HepG2 (cell line): ENCODE measurements around the gene ZNF213. TPM values are rescaled to one million over a fixed set of nuclear protein-coding genes. Genes with fewer than 3 reads are reported as not detected.

Source experiments
- DPF2 ChIP-seq: sonication (generic); formaldehyde crosslinking; IDR thresholded peaks from 2 replicates; pipeline ENCODE4 v1.4.0; 2020; ENCODE audit warnings: mild to moderate bottlenecking, low read depth, missing genetic modification reagents, borderline replicate concordance
- FOXK2 ChIP-seq: fragments of 450-650 bp; IDR thresholded peaks from 2 replicates; pipeline ENCODE4 v1.6.1; 2016
- GABPA ChIP-seq, 2 experiments: IDR thresholded peaks; 2 replicates each; pipeline ENCODE4 v1.6.1; 2011 to 2016; ENCODE audit warnings: low read depth in 2 of 2, low read length in 1 of 2, missing biosample characterization in 1 of 2, missing genetic modification characterization in 1 of 2
- GABPB1 ChIP-seq: IDR thresholded peaks from 2 replicates; pipeline ENCODE4 v1.6.1; 2016; ENCODE audit warnings: mild to moderate bottlenecking, missing genetic modification reagents, moderate library complexity, missing compliant biosample characterization
- GTF3A ChIP-seq: sonication (generic); formaldehyde crosslinking; conservative IDR thresholded peaks from 2 replicates; pipeline ENCODE4 v1.4.0; 2020; ENCODE audit warnings: mild to moderate bottlenecking, missing genetic modification reagents
- MEIS1 ChIP-seq: sonication (generic); formaldehyde crosslinking; IDR thresholded peaks from 2 replicates; pipeline ENCODE4 v1.9.0; 2021; ENCODE audit warnings: mild to moderate bottlenecking, missing genetic modification reagents, moderate library complexity, borderline replicate concordance
- MIER3 ChIP-seq: IDR thresholded peaks from 2 replicates; pipeline ENCODE4 v1.6.1; 2016; ENCODE audit warnings: missing compliant biosample characterization, borderline replicate concordance
- MXI1 ChIP-seq: IDR thresholded peaks from 3 replicates; pipeline ENCODE4 v1.6.1; 2012; ENCODE audit warnings: low read depth, low read length, inconsistent platforms, borderline replicate concordance
- PHF20 ChIP-seq: sonication (generic); formaldehyde crosslinking; IDR thresholded peaks from 2 replicates; pipeline ENCODE4 v1.5.0; 2020; ENCODE audit warnings: mild to moderate bottlenecking, missing genetic modification reagents
- POLR2AphosphoS2 ChIP-seq: IDR thresholded peaks from 2 replicates; pipeline ENCODE4 v1.6.1; 2011; ENCODE audit warnings: low read depth, low read length, improper control_type of control experiment
- RFXANK ChIP-seq: IDR thresholded peaks from 2 replicates; pipeline ENCODE4 v1.6.1; 2016
- TBL1XR1 ChIP-seq: fragments of 150-350 bp; IDR thresholded peaks from 2 replicates; pipeline ENCODE4 v1.6.1; 2014; ENCODE audit warnings: borderline replicate concordance, low read length; ENCODE audit not compliant: partially characterized antibody
- ZFAT ChIP-seq: sonication (generic); formaldehyde crosslinking; conservative IDR thresholded peaks from 2 replicates; pipeline ENCODE4 v1.8.1; 2023; ENCODE audit warnings: missing genetic modification reagents, inconsistent platforms
- ZNF138 ChIP-seq: sonication (generic); formaldehyde crosslinking; IDR thresholded peaks from 2 replicates; pipeline ENCODE4 v1.5.0; 2020; ENCODE audit warnings: mild to moderate bottlenecking, low read depth, missing genetic modification reagents
- ZNF552 ChIP-seq: sonication (generic); formaldehyde crosslinking; IDR thresholded peaks from 2 replicates; pipeline ENCODE4 v1.9.0; 2022; ENCODE audit warnings: missing genetic modification reagents, mild to moderate bottlenecking, borderline replicate concordance
- ZNF562 ChIP-seq: sonication (generic); formaldehyde crosslinking; IDR thresholded peaks from 2 replicates; pipeline ENCODE4 v1.8.0; 2022; ENCODE audit warnings: missing genetic modification reagents, borderline replicate concordance
- ZNF577 ChIP-seq: sonication (generic); formaldehyde crosslinking; IDR thresholded peaks from 2 replicates; pipeline ENCODE4 v1.4.0; 2020; ENCODE audit warnings: mild to moderate bottlenecking, low read depth, missing genetic modification reagents, borderline replicate concordance
- ZNF605 ChIP-seq: sonication (generic); formaldehyde crosslinking; IDR thresholded peaks from 2 replicates; pipeline ENCODE4 v1.8.0; 2022; ENCODE audit warnings: mild to moderate bottlenecking, missing genetic modification reagents
- ZNF740 ChIP-seq: sonication (generic); formaldehyde crosslinking; IDR thresholded peaks from 2 replicates; pipeline ENCODE4 v1.4.0; 2020; ENCODE audit warnings: missing genetic modification reagents
- ZNF770 ChIP-seq: sonication (generic); formaldehyde crosslinking; IDR thresholded peaks from 2 replicates; pipeline ENCODE4 v1.5.0; 2020; ENCODE audit warnings: mild to moderate bottlenecking, missing genetic modification reagents
- polyA plus RNA-seq, 8 experiments: library from polyadenylated mRNA; depleted of rRNA in 3 of 8; stranded (reverse) in 7 of 8; unstranded in 1 of 8; fragments of >200 nt; fragmentation: Illumina TruSeq in 4 of 8; extraction: Trizol in 4 of 8; gene quantifications; 2 replicates each; pipeline versions ENCODE4 v1.2.1 to v1.2.3, GENCODE V29; 2011 to 2016; ENCODE audit warnings: low read depth in 4 of 8, missing spikeins in 1 of 8, mixed read lengths in 1 of 8; ENCODE audit not compliant: insufficient read depth in 1 of 8
- total RNA-seq, 5 experiments: library from RNA; depleted of rRNA; stranded (reverse); fragments of >200 nt; fragmentation: Illumina TruSeq; extraction: Trizol; gene quantifications; 2 replicates each; pipeline ENCODE4 v1.2.3, GENCODE V29; 2016; ENCODE audit warnings: low read depth in 1 of 5
- TF ChIP-seq, protein P1 (sequence below): sonication (generic); formaldehyde crosslinking; IDR thresholded peaks from 2 replicates; pipeline ENCODE4 v1.4.0; 2020; ENCODE audit warnings: mild to moderate bottlenecking, missing genetic modification reagents
- TF ChIP-seq, protein P2 (sequence below): fragments of 450-650 bp; IDR thresholded peaks from 2 replicates; pipeline ENCODE4 v1.6.1; 2016
- TF ChIP-seq, protein P3 (sequence below): sonication (generic); formaldehyde crosslinking; IDR thresholded peaks from 2 replicates; pipeline ENCODE4 v1.5.1; 2020; ENCODE audit warnings: missing genetic modification reagents, mild to moderate bottlenecking, borderline replicate concordance

ZNF213 gene
- total and polyA plus RNA-seq, 2 of the 13 experiments (the other 11 are each of a cell fraction or from before 2014, with no cell fraction given), result 0.59 to 0.97 TPM

DNA sequence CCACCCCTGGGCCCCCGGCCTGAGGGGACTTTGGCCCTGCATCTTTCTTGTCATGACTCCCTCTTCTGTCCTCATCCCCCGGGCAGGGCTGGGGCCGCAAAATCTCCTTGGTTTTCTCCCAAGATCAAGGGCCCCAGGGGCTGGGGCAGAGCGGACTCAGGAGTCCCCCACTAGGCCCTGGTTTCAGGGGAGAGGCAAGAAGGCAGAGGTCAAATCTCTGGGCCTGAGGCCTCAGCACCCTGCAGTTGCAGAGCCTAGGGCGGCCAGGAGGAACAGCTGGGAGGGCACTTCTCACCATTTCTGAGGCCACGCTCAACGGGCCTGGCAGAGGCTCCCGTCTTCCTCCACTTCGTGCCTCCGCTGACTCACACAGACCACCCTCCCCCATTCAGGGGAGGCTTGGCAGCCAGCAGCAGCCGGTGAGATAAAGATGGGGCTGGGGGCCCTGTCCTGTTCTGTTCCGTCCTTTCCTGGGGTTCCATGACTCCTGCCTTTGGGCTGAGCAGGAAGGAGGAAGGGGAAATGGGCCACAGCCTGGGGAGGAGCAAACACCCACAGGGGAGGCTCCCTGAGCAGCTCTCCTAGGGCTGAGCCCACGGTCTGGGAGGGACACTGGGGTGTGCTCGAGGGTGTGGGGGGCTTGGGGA lies 48.1 kb upstream of the ZNF213 start (continued):
- TF ChIP-seq ZNF770 (CRISPR knock-in tag), result peak; percentile 80
- peak; percentile 61 for TF ChIP-seq GABPB1 (CRISPR knock-in tag)
- no peak for TF ChIP-seq MEIS1 (CRISPR knock-in tag)
- TF ChIP-seq ZNF552 (CRISPR knock-in tag), result 0 out of 2 replicates have a peak, but pooled peaks have one; percentile 21
- TF ChIP-seq ZNF605 (CRISPR knock-in tag), result 0 out of 2 replicates have a peak, but pooled peaks have one; percentile 19
- TF ChIP-seq GTF3A, result no peak
- TF ChIP-seq ZNF138, result no peak
- no peak for TF ChIP-seq RFXANK (CRISPR knock-in tag)
- TF ChIP-seq ZNF562 (CRISPR knock-in tag), result no peak
- TF ChIP-seq GABPA (IDR thresholded peaks at IDR 0.05; ENCODE audit: low read depth, low read length), result no peak
- TF ChIP-seq GABPA (CRISPR knock-in tag; IDR thresholded peaks at IDR 0.05; ENCODE audit: low read depth), result peak; percentile 61; the same call in 1 of the 2 replicates
- TF ChIP-seq, protein P1, sequence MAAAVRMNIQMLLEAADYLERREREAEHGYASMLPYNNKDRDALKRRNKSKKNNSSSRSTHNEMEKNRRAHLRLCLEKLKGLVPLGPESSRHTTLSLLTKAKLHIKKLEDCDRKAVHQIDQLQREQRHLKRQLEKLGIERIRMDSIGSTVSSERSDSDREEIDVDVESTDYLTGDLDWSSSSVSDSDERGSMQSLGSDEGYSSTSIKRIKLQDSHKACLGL, result peak; percentile 15; the same call in 1 of the 2 replicates
- TF ChIP-seq FOXK2, result no peak
- TF ChIP-seq ZNF577 (CRISPR knock-in tag), result no peak
- no peak for TF ChIP-seq PHF20 (CRISPR knock-in tag)
- TF ChIP-seq, protein P2, sequence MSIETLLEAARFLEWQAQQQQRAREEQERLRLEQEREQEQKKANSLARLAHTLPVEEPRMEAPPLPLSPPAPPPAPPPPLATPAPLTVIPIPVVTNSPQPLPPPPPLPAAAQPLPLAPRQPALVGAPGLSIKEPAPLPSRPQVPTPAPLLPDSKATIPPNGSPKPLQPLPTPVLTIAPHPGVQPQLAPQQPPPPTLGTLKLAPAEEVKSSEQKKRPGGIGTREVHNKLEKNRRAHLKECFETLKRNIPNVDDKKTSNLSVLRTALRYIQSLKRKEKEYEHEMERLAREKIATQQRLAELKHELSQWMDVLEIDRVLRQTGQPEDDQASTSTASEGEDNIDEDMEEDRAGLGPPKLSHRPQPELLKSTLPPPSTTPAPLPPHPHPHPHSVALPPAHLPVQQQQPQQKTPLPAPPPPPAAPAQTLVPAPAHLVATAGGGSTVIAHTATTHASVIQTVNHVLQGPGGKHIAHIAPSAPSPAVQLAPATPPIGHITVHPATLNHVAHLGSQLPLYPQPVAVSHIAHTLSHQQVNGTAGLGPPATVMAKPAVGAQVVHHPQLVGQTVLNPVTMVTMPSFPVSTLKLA, result no peak
- no peak for TF ChIP-seq TBL1XR1
- no peak for TF ChIP-seq POLR2AphosphoS2
- no peak for TF ChIP-seq MXI1
- TF ChIP-seq MIER3 (CRISPR knock-in tag), result 0 out of 2 replicates have a peak, but pooled peaks have one; percentile 38
- no peak for TF ChIP-seq ZFAT
- no peak for TF ChIP-seq ZNF740 (CRISPR knock-in tag)
- TF ChIP-seq, protein P3, sequence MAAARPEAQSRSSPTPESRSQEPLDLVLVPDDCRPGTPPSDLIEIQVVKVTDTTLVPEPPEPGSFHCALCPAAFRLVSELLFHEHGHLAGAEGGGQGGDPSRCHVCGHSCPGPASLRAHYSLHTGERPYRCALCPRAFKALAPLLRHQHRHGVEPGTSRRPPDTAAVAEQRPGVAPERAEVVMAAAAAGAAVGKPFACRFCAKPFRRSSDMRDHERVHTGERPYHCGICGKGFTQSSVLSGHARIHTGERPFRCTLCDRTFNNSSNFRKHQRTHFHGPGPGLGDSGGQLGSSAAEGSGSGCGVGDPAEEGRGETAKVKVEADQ, result no peak
- peak; percentile 21; the same call in 1 of the 2 replicates for TF ChIP-seq DPF2 (CRISPR knock-in tag)
